Loucy (cell line): ENCODE measurements around the gene TICAM2.

Source experiments
- H2AFZ ChIP-seq: fragments of 200-600 bp; sonication (generic); 2 replicates; pipeline ENCODE4 v1.6.0; 2016; ENCODE audit warnings: antibody characterized with exemption, mild to moderate bottlenecking, low read length, moderate library complexity
- H3F3A ChIP-seq: fragments of 200-600 bp; 2 replicates; pipeline ENCODE4 v1.6.0; 2016; ENCODE audit warnings: antibody characterized with exemption, low read depth, mild to moderate bottlenecking
- H3K27me3 ChIP-seq: fragments of 200-600 bp; sonication (generic); 2 replicates; pipeline ENCODE4 v1.6.1; 2014; ENCODE audit warnings: low read length, mild to moderate bottlenecking; ENCODE audit not compliant: insufficient read depth, poor library complexity, severe bottlenecking
- H3K36me3 ChIP-seq: fragments of 200-600 bp; sonication (generic); 2 replicates; pipeline ENCODE4 v1.6.1; 2016; ENCODE audit warnings: low read length; ENCODE audit not compliant: insufficient read depth
- H3K4me1 ChIP-seq: fragments of 200-600 bp; sonication (generic); 2 replicates; pipeline ENCODE4 v1.5.1; 2014; ENCODE audit warnings: low read length, mild to moderate bottlenecking; ENCODE audit not compliant: insufficient read depth, poor library complexity, severe bottlenecking
- H3K4me2 ChIP-seq: fragments of 200-600 bp; sonication (generic); 2 replicates; pipeline ENCODE4 v1.6.0; 2014; ENCODE audit warnings: antibody characterized with exemption, low read length, low read depth, mild to moderate bottlenecking; ENCODE audit not compliant: poor library complexity, severe bottlenecking
- H3K4me3 ChIP-seq: fragments of 200-600 bp; sonication (generic); 2 replicates; pipeline ENCODE4 v1.5.1; 2014; ENCODE audit warnings: low read length, mild to moderate bottlenecking, mixed read lengths; ENCODE audit not compliant: poor library complexity, severe bottlenecking
- H3K79me2 ChIP-seq: fragments of 200-600 bp; sonication (generic); 2 replicates; pipeline ENCODE4 v1.6.1; 2014; ENCODE audit warnings: low read length; ENCODE audit not compliant: insufficient read depth
- H3K9ac ChIP-seq: fragments of 200-600 bp; sonication (generic); 2 replicates; pipeline ENCODE4 v1.6.0; 2014; ENCODE audit warnings: mild to moderate bottlenecking, low read depth, low read length, moderate library complexity; ENCODE audit not compliant: poor library complexity, severe bottlenecking
- H3K9me2 ChIP-seq: fragments of 200-600 bp; sonication (generic); replicated peaks from 2 replicates; pipeline ENCODE4 v1.6.1; 2016; ENCODE audit warnings: low read depth, low read length, mixed read lengths
- H3K9me3 ChIP-seq: fragments of 200-600 bp; sonication (generic); 2 replicates; pipeline ENCODE4 v1.6.1; 2014; ENCODE audit warnings: mild to moderate bottlenecking, antibody characterized with exemption, low read length, low read depth; ENCODE audit not compliant: insufficient read depth
- H4K20me1 ChIP-seq: fragments of 200-600 bp; sonication (generic); 2 replicates; pipeline ENCODE4 v1.6.0; 2014; ENCODE audit warnings: antibody characterized with exemption, low read length, mild to moderate bottlenecking; ENCODE audit not compliant: insufficient read depth, poor library complexity, severe bottlenecking
- CTCF ChIP-seq: fragments of 200-600 bp; sonication (generic); conservative IDR thresholded peaks from 2 replicates; pipeline ENCODE4 v1.5.1; 2014; ENCODE audit warnings: mild to moderate bottlenecking, antibody characterized with exemption, low read length
- EZH2phosphoT487 ChIP-seq: fragments of 200-600 bp; IDR thresholded peaks from 2 replicates; pipeline ENCODE4 v1.6.1; 2018; ENCODE audit warnings: antibody characterized with exemption, mild to moderate bottlenecking, moderate library complexity, borderline replicate concordance

The TICAM2 gene

DNA sequence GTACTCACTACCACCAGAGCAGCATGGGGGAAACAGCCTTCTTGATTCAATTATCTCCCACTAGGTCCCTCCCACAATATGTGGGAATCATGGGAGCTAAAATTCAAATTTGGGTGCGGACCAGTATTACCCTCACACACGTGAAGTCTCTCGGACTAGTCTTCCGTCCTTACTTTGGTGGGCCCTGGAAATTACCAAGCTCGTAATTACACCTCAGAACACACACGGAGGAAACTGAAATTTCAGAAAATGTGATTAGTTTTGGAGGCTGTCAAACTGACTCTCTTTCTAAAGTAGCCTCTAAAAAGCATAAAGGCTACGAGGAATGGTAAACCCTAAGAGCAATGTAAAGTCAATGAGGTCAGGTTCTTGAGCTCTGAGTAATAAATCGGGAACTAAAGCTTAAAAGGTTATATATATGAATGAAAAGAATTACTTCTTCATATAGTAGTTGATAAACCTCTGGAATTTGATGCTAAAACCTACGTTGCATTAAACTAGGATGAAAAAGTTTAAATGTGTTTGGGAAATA, 56.9 kb downstream of the TICAM2 start:
- Histone ChIP-seq H3F3A (no peaks in the 10 kb centered on the region), H3K9me2 (no peaks in the 10 kb centered on the region), H3K79me2 (peaks cover 36% of the 10 kb centered on the region), H3K4me3 (peak overlapping the region; percentile 68), H3K27me3 (no peaks in the 10 kb centered on the region), H3K36me3 (no peaks in the 10 kb centered on the region), H3K9ac (no peak overlapping the region), H3K4me1 (no peaks in the 10 kb centered on the region), H2AFZ (peak overlapping the region; percentile 88), H3K9me3 (peaks cover 4% of the 10 kb centered on the region; the same call in 1 of the 2 replicates), H3K4me2 (peak overlapping the region; percentile 51), H4K20me1 (peaks cover 35% of the 10 kb centered on the region)
- TF ChIP-seq CTCF = no peak
- TF ChIP-seq EZH2phosphoT487 = no peak

GRCh38 chr5:115544436-115545350, 57.6 kb downstream of the TICAM2 start, which contains the start of gene FEM1C:
Gene FEM1C (minus strand): TSS chr5:115544775. CDS start chr5:115543493, 1,282 bp downstream.
- Histone ChIP-seq H3F3A (no peaks in the 10 kb centered on the region), H2AFZ (peak within 1 kb of the TSS; percentile 88), H4K20me1 (peaks cover 42% of the 10 kb centered on the region), H3K4me3 (peak within 1 kb of the TSS; percentile 85), H3K4me2 (peak within 1 kb of the TSS; percentile 84), H3K9ac (peak within 1 kb of the TSS; percentile 89), H3K9me3 (peaks cover 4% of the 10 kb centered on the region; the same call in 1 of the 2 replicates), H3K36me3 (no peaks in the 10 kb centered on the region), H3K4me1 (no peaks in the 10 kb centered on the region), H3K27me3 (no peaks in the 10 kb centered on the region), H3K9me2 (no peaks in the 10 kb centered on the region), H3K79me2 (peaks cover 44% of the 10 kb centered on the region)
- TF ChIP-seq EZH2phosphoT487 (no peak), CTCF (no peak)

DNA sequence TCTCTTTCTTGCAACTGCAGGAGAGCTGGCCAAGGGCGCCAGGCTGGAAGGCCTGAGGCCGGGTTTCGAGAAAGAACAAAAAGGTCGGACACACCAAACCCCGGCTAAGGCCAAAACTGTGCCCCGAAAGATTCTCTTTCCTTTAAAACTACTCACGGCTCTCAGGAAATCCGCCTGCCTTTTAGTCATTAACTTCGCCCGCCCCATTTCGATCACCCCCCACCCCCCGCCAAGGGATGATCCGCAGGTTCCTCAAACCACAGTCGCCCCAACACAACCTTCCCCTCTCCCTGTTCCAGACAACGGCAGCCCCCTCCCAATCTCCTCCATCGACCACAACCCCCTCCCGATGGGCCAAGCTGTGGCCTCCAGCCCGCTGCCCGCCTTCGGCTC, 58.2 kb downstream of the TICAM2 start:
- peak overlapping the region; percentile 89 for H3K9ac ChIP-seq
- peak overlapping the region; percentile 85 for H3K4me3 ChIP-seq
- H3K4me2 ChIP-seq = peak overlapping the region; percentile 84
- H3K36me3 ChIP-seq = no peaks in the 10 kb centered on the region
- peaks cover 50% of the 10 kb centered on the region for H3K79me2 ChIP-seq
- H3K9me2 ChIP-seq = no peaks in the 10 kb centered on the region
- H2AFZ ChIP-seq = peak overlapping the region; percentile 81
- H3F3A ChIP-seq = no peaks in the 10 kb centered on the region
- TF ChIP-seq CTCF (no peak), EZH2phosphoT487 (no peak)
- no peaks in the 10 kb centered on the region for H3K27me3 ChIP-seq
- peaks cover 4% of the 10 kb centered on the region; the same call in 1 of the 2 replicates for H3K9me3 ChIP-seq
- peaks cover 48% of the 10 kb centered on the region for H4K20me1 ChIP-seq
- peaks cover 1% of the 10 kb centered on the region for H3K4me1 ChIP-seq
